SK-N-MC (cell line): ENCODE data around the gene PDCD1.

Experiments
- EZH2 ChIP-seq: fragments of 200-600 bp; sonication (generic); IDR thresholded peaks from one replicate; pipeline ENCODE4 v1.6.1; 2017; ENCODE audit warnings: antibody characterized with exemption
- FOXP2 ChIP-seq: optimal IDR thresholded peaks from 2 replicates; pipeline ENCODE3; 2011; ENCODE audit warnings: mild to moderate bottlenecking, moderate library complexity; ENCODE audit not compliant: insufficient read depth; ENCODE audit errors: extremely low read length, control extremely low read depth
- POLR2AphosphoS5 ChIP-seq: IDR thresholded peaks from 2 replicates; pipeline ENCODE4 v1.6.1; 2012; ENCODE audit warnings: mild to moderate bottlenecking, low read depth, low read length, borderline replicate concordance

- TF ChIP-seq POLR2AphosphoS5 (no peak), EZH2 (no peak), FOXP2 (no peak)
Observed at GRCh38 chr2:241802421-241803318, 56.0 kb downstream of the PDCD1 start.
